ENCODE results near the gene KLHL35. TPM values are rescaled to one million over a fixed set of nuclear protein-coding genes. Genes with fewer than 3 reads are reported as not detected.

Gene KLHL35
- total RNA-seq, 1 experiment from 2014 or later, result 8.4 TPM

GRCh38 chr11:75403037-75403436 lies 30.0 kb downstream of the KLHL35 start:
- Histone ChIP-seq H3K9me3 (ENCODE audit: low read length) (no peaks in the 10 kb centered on the region), H3K36me3 (ENCODE audit: low read depth, low read length) (peaks cover 77% of the 10 kb centered on the region), H3K9ac (ENCODE audit: low read length) (no peak overlapping the region), H3F3A (ENCODE audit: low read length, unreplicated experiment) (peaks cover 32% of the 10 kb centered on the region), H3K27me3 (ENCODE audit: low read length) (no peaks in the 10 kb centered on the region), H2AFZ (ENCODE audit: low read length) (no peak overlapping the region), H3K79me2 (ENCODE audit: low read length) (peaks cover 84% of the 10 kb centered on the region), H3K4me1 (ENCODE audit: insufficient read depth, low read length) (peaks cover 54% of the 10 kb centered on the region), H3K9me2 (replicated peaks; ENCODE audit: low read length) (no peaks in the 10 kb centered on the region), H3K27ac (ENCODE audit: low read length) (0 out of 2 replicates have a peak overlapping the region, but pooled peaks have one; percentile 2), H4K20me1 (ENCODE audit: low read length) (peaks cover 80% of the 10 kb centered on the region), H3K4me2 (ENCODE audit: low read length) (peak overlapping the region; percentile 89), H3K4me3 (ENCODE audit: low read length) (peak overlapping the region; percentile 90)
- TF ChIP-seq CTCF (conservative IDR thresholded peaks at IDR 0.05; ENCODE audit: low read depth, low read length) (no peak), EZH2phosphoT487 (IDR thresholded peaks at IDR 0.05; ENCODE audit: borderline replicate concordance, low read length) (no peak), EZH2 (IDR thresholded peaks at IDR 0.05; ENCODE audit: low read length, unreplicated experiment) (no peak)
- POLR2A ChIA-PET (ENCODE audit: unreplicated experiment), result no interaction called here
- no TSS peak for BruUV-seq (replicated peaks)
- ATAC-seq (no peak), DNase-seq (no peak)
- CTCF ChIA-PET, result no interaction called here
- intact Hi-C loops (cut with micrococcal nuclease), result no loop called here

GRCh38 chr11:75402002-75402773 lies 30.8 kb downstream of the KLHL35 start:
- Histone ChIP-seq H3K9me2 (replicated peaks; ENCODE audit: low read length) (no peaks in the 10 kb centered on the region), H3K36me3 (ENCODE audit: low read depth, low read length) (peaks cover 72% of the 10 kb centered on the region), H3K4me3 (ENCODE audit: low read length) (peak overlapping the region; percentile 90), H3K9ac (ENCODE audit: low read length) (no peak overlapping the region), H3K27me3 (ENCODE audit: low read length) (no peaks in the 10 kb centered on the region), H3K4me1 (ENCODE audit: insufficient read depth, low read length) (peaks cover 54% of the 10 kb centered on the region), H3K79me2 (ENCODE audit: low read length) (peaks cover 80% of the 10 kb centered on the region), H3F3A (ENCODE audit: low read length, unreplicated experiment) (peaks cover 32% of the 10 kb centered on the region), H3K4me2 (ENCODE audit: low read length) (peak overlapping the region; percentile 89), H4K20me1 (ENCODE audit: low read length) (peaks cover 74% of the 10 kb centered on the region), H3K9me3 (ENCODE audit: low read length) (no peaks in the 10 kb centered on the region), H2AFZ (ENCODE audit: low read length) (no peak overlapping the region), H3K27ac (ENCODE audit: low read length) (no peak overlapping the region)
- BruUV-seq (replicated peaks), result no TSS peak
- ATAC-seq (no peak), DNase-seq (no peak)
- ChIA-PET CTCF (no interaction called here), POLR2A (ENCODE audit: unreplicated experiment) (no interaction called here)
- intact Hi-C loops (cut with micrococcal nuclease), result no loop called here
- TF ChIP-seq CTCF (conservative IDR thresholded peaks at IDR 0.05; ENCODE audit: low read depth, low read length), result peak; percentile 32; the same call in 1 of the 2 replicates
- TF ChIP-seq EZH2phosphoT487 (IDR thresholded peaks at IDR 0.05; ENCODE audit: borderline replicate concordance, low read length), result no peak
